Activated T-helper 1 cell treated with Interleukin-2 at 50 U/mL for 16 hours (primary cell): ENCODE data around the gene PROSER3.

ENCODE experiments used
- DNase-seq: peaks from one replicate; pipeline ENCODE4 v3.0.0-alpha.2; 2020; ENCODE audit warnings: low read depth

PROSER3 gene

GRCh38 chr19:35757749-35758608 lies at the start of gene PROSER3:
Gene PROSER3, plus strand, starts transcription at chr19:35758176. Its CDS starts 40 bp downstream, at chr19:35758216.
- DNase-seq: peak; percentile 98

GRCh38 chr19:35708391-35708790 lies 49.6 kb upstream of the PROSER3 start:
- DNase-seq: no peak

GRCh38 chr19:35710784-35711723 lies 46.9 kb upstream of the PROSER3 start:
- DNase-seq: no peak

GRCh38 chr19:35712567-35713505 lies 45.1 kb upstream of the PROSER3 start:
- DNase-seq: no peak

- no peak for DNase-seq
These were observed 44.5 kb upstream of the PROSER3 start for GRCh38 chr19:35713506-35713850.

- DNase-seq: no peak
These were observed 44.0 kb upstream of the PROSER3 start for GRCh38 chr19:35713904-35714495.

- DNase-seq: no peak
These were observed 43.2 kb upstream of the PROSER3 start for GRCh38 chr19:35714601-35715354.

GRCh38 chr19:35715355-35715809 lies 42.6 kb upstream of the PROSER3 start:
- no peak for DNase-seq

- DNase-seq: no peak
These were observed 41.8 kb upstream of the PROSER3 start for GRCh38 chr19:35715981-35716800.

- peak; percentile 96 for DNase-seq
These were observed 40.9 kb upstream of the PROSER3 start for GRCh38 chr19:35716801-35717664.

- no peak for DNase-seq
These were observed 40.2 kb upstream of the PROSER3 start, which contains the start of gene KMT2B for GRCh38 chr19:35717665-35718344. Gene KMT2B, plus strand, starts transcription at chr19:35718003. Its CDS starts 16 bp downstream, at chr19:35718019.

- peak; percentile 31 for DNase-seq
These were observed 39.5 kb upstream of the PROSER3 start for GRCh38 chr19:35718345-35719041.

GRCh38 chr19:35719402-35720162 lies 38.4 kb upstream of the PROSER3 start:
- DNase-seq: no peak

GRCh38 chr19:35720163-35720524 lies 37.8 kb upstream of the PROSER3 start:
- no peak for DNase-seq

GRCh38 chr19:35720648-35721047 lies 37.3 kb upstream of the PROSER3 start:
- DNase-seq: no peak

GRCh38 chr19:35721374-35721773 lies 36.6 kb upstream of the PROSER3 start:
- no peak for DNase-seq

- no peak for DNase-seq
These were observed 35.5 kb upstream of the PROSER3 start for GRCh38 chr19:35722461-35722860.
